OCI-LY1 (cell line): ENCODE results near the gene NUCB1.

Experiments
- CTCF ChIP-seq: fragments of 200-600 bp; sonication (generic), shearing (Covaris generic); IDR thresholded peaks from 2 replicates; pipeline ENCODE4 v1.5.1; 2017; ENCODE audit warnings: mild to moderate bottlenecking, antibody characterized with exemption, low read length, moderate library complexity, mixed read lengths
- EZH2 ChIP-seq: fragments of 200-600 bp; sonication (generic), shearing (Covaris generic); IDR thresholded peaks from 2 replicates; pipeline ENCODE4 v1.8.0; 2017; ENCODE audit warnings: borderline replicate concordance, mixed run types, mild to moderate bottlenecking, antibody characterized with exemption, low read length, moderate library complexity, mixed read lengths

- TF ChIP-seq CTCF: no peak
- no peak for TF ChIP-seq EZH2
Measured at GRCh38 chr19:48966541-48967345, 66.6 kb downstream of the NUCB1 start.
